Transverse colon (tissue), 4 donors: ENCODE data around the gene CLEC19A. TPM values are rescaled to one million over a fixed set of nuclear protein-coding genes. Genes with fewer than 3 reads are reported as not detected.

ENCODE experiments used
- DNase-seq: peaks from one replicate; pipeline ENCODE4 v3.0.0-alpha.2; 2019
- H3K27ac ChIP-seq, 4 donors: fragments of 200-600 bp; sonication (generic); 2 replicates each; pipeline ENCODE4 v1.5.1; 2016 to 2018; ENCODE audit warnings: inconsistent platforms in 4 of 4
- H3K27me3 ChIP-seq: fragments of 200-600 bp; sonication (generic); 2 replicates; pipeline ENCODE4 v1.5.1; 2017; ENCODE audit warnings: inconsistent platforms
- H3K36me3 ChIP-seq, 4 donors: fragments of 200-600 bp; sonication (generic); 2 replicates each; pipeline ENCODE4 v1.5.1; 2017 to 2019; ENCODE audit warnings: inconsistent platforms in 4 of 4
- H3K4me1 ChIP-seq, 4 donors: fragments of 200-600 bp; sonication (generic); 2 replicates each; pipeline ENCODE4 v1.5.1; 2017 to 2020; ENCODE audit warnings: inconsistent platforms in 4 of 4
- H3K4me3 ChIP-seq, 4 donors: fragments of 200-600 bp; sonication (generic); 1 replicate in 1 of 4; 2 replicates in 3 of 4; pipeline versions ENCODE4 v1.5.1 to v1.6.1; 2017 to 2019; ENCODE audit warnings: inconsistent platforms in 4 of 4
- H3K9me3 ChIP-seq, 2 donors: fragments of 200-600 bp; sonication (generic); 2 replicates each; pipeline ENCODE4 v1.5.1; 2017 to 2019; ENCODE audit warnings: inconsistent platforms in 2 of 2
- CTCF ChIP-seq, 5 experiments: fragments of 200-600 bp in 3 of 5; fragments of 450-650 bp in 2 of 5; sonication (generic) in 3 of 5; IDR thresholded peaks; 1 replicate in 2 of 5; 2 replicates in 3 of 5; pipeline ENCODE4 v1.5.1; 2016 to 2017; ENCODE audit warnings: antibody characterized with exemption in 5 of 5, inconsistent platforms in 3 of 5, mild to moderate bottlenecking in 2 of 5, moderate library complexity in 1 of 5
- EP300 ChIP-seq: sonication (generic); formaldehyde crosslinking; IDR thresholded peaks from one replicate; pipeline ENCODE4 v1.6.1; 2017; ENCODE audit warnings: antibody characterized with exemption, low read depth
- POLR2A ChIP-seq: fragments of 450-650 bp; IDR thresholded peaks from one replicate; pipeline ENCODE4 v1.6.1; 2016; ENCODE audit warnings: antibody characterized with exemption, mild to moderate bottlenecking, moderate library complexity
- POLR2AphosphoS5 ChIP-seq, 3 donors: sonication (generic); formaldehyde crosslinking; IDR thresholded peaks; one replicate each; pipeline ENCODE4 v1.6.1; 2016; ENCODE audit warnings: antibody characterized with exemption in 3 of 3
- WGBS, 2 donors: methylation state at CpG; one replicate each; pipeline ENCODE4 v1.1.5; 2018; ENCODE audit warnings: low coverage in 1 of 2; 5-methylcytosine and 5-hydroxymethylcytosine counted together
- in situ Hi-C, 4 donors: fragments of 200-750 bp; cut with MboI; loops; one replicate each; pipeline versions ENCODE4 v1.15.0 to v1.15.1; 2017; ENCODE audit warnings: low sequenced_read_pairs in 3 of 4, low pct_ligation_motif_present in 1 of 4, low pct_unique_long_range_greater_than_20kb in 1 of 4
- intact Hi-C: fragments of 100-400 bp; cut with DNase I; formaldehyde crosslinking; loops from one replicate; pipeline ENCODE4 v1.15.1; 2023; ENCODE audit warnings: low total_unique reads
- total RNA-seq, 4 donors: library from RNA; depleted of rRNA; stranded (reverse); fragments of >200 nt; gene quantifications; one replicate each; pipeline ENCODE4 v1.1.0, GENCODE V29; 2016

Gene CLEC19A
- total RNA-seq, 4 donors from 2014 or later = not detected

- H3K27ac ChIP-seq = no peak overlapping the region
- H3K36me3 ChIP-seq = no peaks in the 10 kb centered on the region
- no peaks in the 10 kb centered on the region for H3K27me3 ChIP-seq
- no peaks in the 10 kb centered on the region for H3K9me3 ChIP-seq
- in situ Hi-C loops (no loop called here), intact Hi-C loops (no loop called here)
- no peak overlapping the region for H3K4me3 ChIP-seq
- DNase-seq = no peak
- H3K4me1 ChIP-seq = no peaks in the 10 kb centered on the region
- TF ChIP-seq CTCF (IDR thresholded peaks at IDR 0.05) (no peak), POLR2A (no peak), POLR2AphosphoS5 (IDR thresholded peaks at IDR 0.05) (no peak), EP300 (no peak)
- WGBS, 2 donors = 89% methylated on average over 2 of the region's 2 CpGs; no CpG with 5 or more reads in 1 of the 2 donors
Measured at GRCh38 chr16:19283637-19284036, 1.9 kb upstream of the CLEC19A start.

- intact Hi-C loops (no loop called here), in situ Hi-C loops (no loop called here)
- H3K4me1 ChIP-seq = no peaks in the 10 kb centered on the region
- H3K9me3 ChIP-seq = no peaks in the 10 kb centered on the region
- no peak overlapping the region for H3K27ac ChIP-seq
- 20% methylated on average over 1 of the region's 1 CpG; no CpG with 5 or more reads in 1 of the 2 donors for WGBS, 2 donors
- no peak for DNase-seq
- H3K36me3 ChIP-seq = no peaks in the 10 kb centered on the region
- H3K27me3 ChIP-seq = no peaks in the 10 kb centered on the region
- H3K4me3 ChIP-seq = no peak overlapping the region
- no peak for TF ChIP-seq EP300
- TF ChIP-seq POLR2AphosphoS5 (IDR thresholded peaks at IDR 0.05) = no peak
- no peak for TF ChIP-seq CTCF (IDR thresholded peaks at IDR 0.05)
- no peak for TF ChIP-seq POLR2A
Measured at GRCh38 chr16:19284207-19284606, 1.3 kb upstream of the CLEC19A start.

- TF ChIP-seq CTCF (IDR thresholded peaks at IDR 0.05) = no peak
- TF ChIP-seq POLR2AphosphoS5 (IDR thresholded peaks at IDR 0.05) = no peak
- TF ChIP-seq POLR2A = no peak
- no peak for TF ChIP-seq EP300
- 84 to 90% methylated on average over 2 of the region's 2 CpGs for WGBS, 2 donors
- Histone ChIP-seq H3K27me3 (no peaks in the 10 kb centered on the region), H3K4me1 (no peaks in the 10 kb centered on the region), H3K36me3 (no peaks in the 10 kb centered on the region), H3K9me3 (no peaks in the 10 kb centered on the region), H3K4me3 (no peak overlapping the region), H3K27ac (no peak overlapping the region)
- intact Hi-C loops = no loop called here
- in situ Hi-C loops = no loop called here
- DNase-seq = no peak
Measured at GRCh38 chr16:19286827-19287226, 1.3 kb downstream of the CLEC19A start.

GRCh38 chr16:19287241-19287640, 1.7 kb downstream of the CLEC19A start:
- Histone ChIP-seq H3K4me1 (no peaks in the 10 kb centered on the region), H3K4me3 (no peak overlapping the region), H3K36me3 (no peaks in the 10 kb centered on the region), H3K27me3 (no peaks in the 10 kb centered on the region), H3K9me3 (no peaks in the 10 kb centered on the region), H3K27ac (no peak overlapping the region)
- intact Hi-C loops (no loop called here), in situ Hi-C loops (no loop called here)
- 88 to 89% methylated on average over 3 to 4 of the region's 4 CpGs for WGBS, 2 donors
- no peak for TF ChIP-seq EP300
- no peak for TF ChIP-seq CTCF (IDR thresholded peaks at IDR 0.05)
- no peak for TF ChIP-seq POLR2A
- no peak for TF ChIP-seq POLR2AphosphoS5 (IDR thresholded peaks at IDR 0.05)
- no peak for DNase-seq
